ENCODE measurements around the gene CRY1. TPM values are rescaled to one million over a fixed set of nuclear protein-coding genes. Genes with fewer than 3 reads are reported as not detected.
A peak's percentile ranks its signal among the peaks of the same experiment; 100 is the strongest.

CRY1 gene
- 30.7 and 38.0 TPM in 2 replicates for total RNA-seq (2014; rRNA removed; shearing (Covaris generic))

DNA sequence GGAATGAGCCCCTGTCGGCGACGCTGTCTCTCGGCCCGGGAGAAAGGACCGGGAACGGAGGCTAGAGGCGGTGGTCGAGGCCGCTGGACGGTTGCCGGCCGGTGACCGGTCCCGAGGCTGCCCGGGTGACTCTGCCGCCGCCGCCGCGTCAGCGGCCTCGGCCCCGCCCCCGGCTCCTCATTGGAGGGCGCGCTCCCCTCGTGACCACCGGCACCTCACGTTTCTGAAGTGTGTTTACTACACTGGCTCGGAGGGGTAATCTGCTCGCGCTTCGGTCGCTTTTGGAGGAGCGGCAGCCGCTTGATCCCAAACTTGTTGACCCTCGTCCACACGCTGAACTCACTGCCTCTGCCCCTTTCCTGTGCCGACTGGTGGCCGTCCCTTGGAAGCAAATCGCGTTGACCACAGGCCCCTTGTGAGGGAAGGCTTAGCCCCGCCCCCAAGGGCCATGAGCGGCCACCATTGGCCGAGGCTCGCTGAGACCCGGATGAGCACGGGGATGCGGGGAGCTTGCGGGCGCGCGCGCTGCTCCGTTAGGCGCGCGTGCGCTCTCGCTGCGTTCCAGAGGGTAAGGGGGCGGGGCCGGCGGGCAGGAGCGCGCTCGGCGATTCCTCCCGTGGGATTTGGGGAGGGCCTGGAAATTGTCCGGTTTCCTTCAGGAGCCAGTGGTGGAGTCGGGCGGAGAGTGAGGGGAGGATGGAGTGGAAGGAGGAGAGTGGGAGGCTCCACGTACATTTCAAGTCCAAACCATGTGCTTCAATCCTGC, at the start of gene CRY1:
Gene CRY1 (minus strand): TSS at position 133 of the 766 bp plus-strand sequence. CDS start 588 bp downstream, outside the sequence.
- Histone ChIP-seq H3K9me3 (replicated peaks) (no peaks in the 10 kb centered on the region; the same call in 1 of the 2 replicates), H3K27ac (peak within 1 kb of the TSS; percentile 91), H3K4me3 (peak within 1 kb of the TSS; percentile 76), H3K4me1 (peaks cover 4% of the 10 kb centered on the region), H3K36me3 (no peaks in the 10 kb centered on the region), H3K27me3 (no peaks in the 10 kb centered on the region)
- peak; percentile 93 to 96 for DNase-seq

DNA sequence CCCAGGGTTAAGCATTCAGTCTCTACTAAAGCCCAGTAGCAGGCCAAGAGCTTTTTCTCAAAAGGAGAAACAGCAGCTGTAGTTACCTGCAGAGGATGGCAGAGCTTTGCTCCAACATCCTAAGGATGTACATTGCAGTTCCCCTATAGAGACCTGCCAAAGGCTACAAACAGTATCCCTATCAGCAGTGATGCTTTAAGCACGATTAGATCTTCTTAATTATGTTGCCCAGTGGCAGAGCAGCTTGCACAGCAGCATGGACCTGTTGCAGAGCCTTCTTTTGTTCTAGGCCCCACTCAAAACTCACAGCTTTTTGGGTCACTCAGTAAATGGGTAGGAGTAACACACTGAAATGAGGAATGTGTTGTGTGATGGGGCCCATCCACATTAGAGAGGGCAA, 46.4 kb upstream of the CRY1 start:
- no peak overlapping the region for H3K4me3 ChIP-seq

DNA sequence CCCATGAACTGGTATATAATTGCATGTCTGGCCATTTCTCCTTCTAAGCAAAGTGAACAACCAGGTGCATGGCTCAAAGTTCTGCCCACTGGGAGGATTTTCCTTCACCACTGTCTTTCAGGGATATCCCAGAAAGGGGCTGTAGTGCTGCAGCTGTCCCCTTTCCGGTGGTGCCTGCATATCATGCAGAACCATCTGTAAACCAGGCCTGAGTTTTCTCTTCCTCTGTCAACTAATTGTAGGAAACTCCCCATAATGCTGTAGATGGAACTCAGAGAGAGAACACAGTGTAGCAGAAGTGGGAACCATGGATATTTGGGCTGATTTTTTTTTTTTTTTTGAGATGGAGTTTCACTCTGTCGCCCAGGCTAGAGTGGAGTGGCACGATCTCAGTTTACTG, 45.6 kb upstream of the CRY1 start:
- Histone ChIP-seq H3K27ac (no peak overlapping the region), H3K36me3 (no peaks in the 10 kb centered on the region), H3K9me3 (replicated peaks) (no peaks in the 10 kb centered on the region), H3K4me3 (no peak overlapping the region), H3K4me1 (no peaks in the 10 kb centered on the region), H3K27me3 (no peaks in the 10 kb centered on the region)
- DNase-seq = no peak

More for the DNA sequence above, 46.4 kb upstream of the CRY1 start:
- H3K27ac ChIP-seq = no peak overlapping the region
- no peak for DNase-seq
- H3K36me3 ChIP-seq = no peaks in the 10 kb centered on the region
- H3K27me3 ChIP-seq = no peaks in the 10 kb centered on the region
- no peaks in the 10 kb centered on the region for H3K4me1 ChIP-seq
- H3K9me3 ChIP-seq (replicated peaks) = no peaks in the 10 kb centered on the region

DNA sequence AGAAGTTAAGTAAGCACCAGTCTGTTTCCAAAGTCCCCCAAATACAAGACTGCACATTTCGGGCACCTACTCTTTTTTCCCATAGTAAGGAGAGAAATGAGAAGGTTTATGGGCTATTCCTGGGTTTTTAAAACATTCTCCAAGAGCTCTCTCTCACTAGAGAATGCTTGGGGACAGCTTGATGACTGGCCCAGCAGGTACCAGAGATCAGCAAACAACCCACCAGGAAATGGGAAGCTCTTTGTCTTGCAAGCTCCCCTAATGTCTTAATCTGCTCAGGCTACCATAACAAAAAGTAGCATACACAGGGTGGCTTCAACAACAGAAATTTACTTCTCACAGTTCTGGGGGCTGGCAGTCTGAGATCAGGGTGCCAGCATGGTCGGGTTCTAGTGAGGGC, 41.8 kb upstream of the CRY1 start:
- Histone ChIP-seq H3K4me3 (no peak overlapping the region), H3K27ac (no peak overlapping the region), H3K27me3 (no peaks in the 10 kb centered on the region), H3K4me1 (no peaks in the 10 kb centered on the region), H3K36me3 (no peaks in the 10 kb centered on the region), H3K9me3 (replicated peaks) (no peaks in the 10 kb centered on the region)
- no peak for DNase-seq

DNA sequence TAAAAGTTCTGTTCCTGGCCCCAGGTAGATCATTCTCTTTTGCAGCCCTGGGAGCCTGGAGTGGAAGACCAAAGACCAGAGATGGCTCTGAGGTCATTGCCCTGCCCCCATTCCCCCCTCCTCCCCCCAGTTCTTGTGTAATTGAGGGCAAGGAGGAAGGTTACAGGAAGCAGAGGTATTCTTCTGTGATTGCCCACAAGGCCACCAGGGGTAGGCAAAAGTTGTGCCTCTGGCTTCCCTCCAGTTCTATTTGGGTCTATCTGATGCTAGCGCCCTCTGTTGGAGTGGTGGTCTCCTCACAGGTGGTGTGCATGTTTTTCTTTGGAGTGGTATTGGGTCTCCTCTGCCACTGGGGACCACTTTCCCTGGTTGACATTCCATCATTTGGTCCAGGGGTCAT, 41.2 kb upstream of the CRY1 start:
- Histone ChIP-seq H3K9me3 (replicated peaks) (no peaks in the 10 kb centered on the region), H3K27me3 (no peaks in the 10 kb centered on the region), H3K4me3 (no peak overlapping the region), H3K36me3 (no peaks in the 10 kb centered on the region), H3K4me1 (no peaks in the 10 kb centered on the region), H3K27ac (no peak overlapping the region)
- DNase-seq = peak; percentile 39 to 61

DNA sequence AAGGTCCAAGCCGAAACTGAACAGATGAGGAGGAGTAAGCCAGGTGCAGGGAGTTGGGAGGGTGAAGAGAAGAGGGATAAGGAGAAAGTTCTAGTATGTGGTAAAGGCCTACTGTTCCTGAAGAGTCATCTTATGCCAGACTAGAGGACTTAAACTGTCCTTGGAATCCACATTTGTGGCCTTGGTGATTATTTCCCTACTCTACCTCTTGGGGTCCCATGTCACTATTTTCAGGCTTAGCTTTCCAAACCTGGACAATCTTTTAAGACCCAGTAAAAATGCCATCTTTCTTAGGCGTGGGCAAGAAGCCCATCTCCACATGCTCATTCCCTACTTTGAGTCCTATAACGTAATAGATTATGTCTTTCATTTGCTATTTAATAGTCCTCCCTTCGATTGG, 40.1 kb upstream of the CRY1 start:
- Histone ChIP-seq H3K4me3 (no peak overlapping the region), H3K9me3 (replicated peaks) (no peaks in the 10 kb centered on the region), H3K27ac (no peak overlapping the region), H3K27me3 (no peaks in the 10 kb centered on the region), H3K4me1 (no peaks in the 10 kb centered on the region), H3K36me3 (no peaks in the 10 kb centered on the region)
- DNase-seq = no peak

DNA sequence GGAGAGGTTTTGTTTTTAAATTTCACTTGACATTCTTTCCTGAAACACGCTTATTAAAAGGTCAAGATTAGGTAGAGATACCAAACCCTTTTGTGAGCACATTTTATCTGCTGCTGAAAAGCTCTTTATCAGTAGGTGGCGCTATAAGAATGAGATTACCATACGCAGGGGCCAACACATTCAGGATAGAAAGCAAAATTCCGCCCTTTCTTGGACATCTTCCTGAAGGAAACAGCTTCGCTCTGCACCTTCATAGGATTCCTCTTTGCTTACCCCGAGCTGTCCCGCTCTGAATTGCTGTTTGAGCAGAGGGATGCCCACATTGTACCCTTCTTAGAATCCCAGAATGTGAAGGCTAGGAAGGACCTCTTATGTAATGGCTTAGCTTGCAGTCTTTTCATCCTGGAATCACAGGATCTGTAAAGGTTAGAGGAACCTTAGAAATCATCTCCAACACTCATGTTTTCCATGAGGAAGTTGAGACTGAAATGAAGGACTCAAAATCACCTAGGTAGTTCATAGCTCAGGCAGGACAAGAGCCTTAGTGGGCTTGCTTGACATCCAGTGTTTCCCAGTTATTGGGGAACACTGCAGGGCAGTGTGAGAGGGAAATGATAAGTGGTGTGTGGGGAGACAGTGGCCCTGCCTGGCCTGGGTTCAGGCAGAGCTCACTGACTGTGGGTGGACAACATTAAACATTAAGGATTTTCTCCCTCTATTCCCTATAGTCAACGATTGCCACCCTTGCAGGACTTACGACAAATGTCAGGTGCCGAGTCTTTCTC, 38.7 kb upstream of the CRY1 start:
- Histone ChIP-seq H3K9me3 (replicated peaks) (no peaks in the 10 kb centered on the region), H3K27me3 (no peaks in the 10 kb centered on the region), H3K4me3 (no peak overlapping the region), H3K27ac (no peak overlapping the region), H3K36me3 (no peaks in the 10 kb centered on the region), H3K4me1 (no peaks in the 10 kb centered on the region)
- DNase-seq = peak; percentile 17 to 74

DNA sequence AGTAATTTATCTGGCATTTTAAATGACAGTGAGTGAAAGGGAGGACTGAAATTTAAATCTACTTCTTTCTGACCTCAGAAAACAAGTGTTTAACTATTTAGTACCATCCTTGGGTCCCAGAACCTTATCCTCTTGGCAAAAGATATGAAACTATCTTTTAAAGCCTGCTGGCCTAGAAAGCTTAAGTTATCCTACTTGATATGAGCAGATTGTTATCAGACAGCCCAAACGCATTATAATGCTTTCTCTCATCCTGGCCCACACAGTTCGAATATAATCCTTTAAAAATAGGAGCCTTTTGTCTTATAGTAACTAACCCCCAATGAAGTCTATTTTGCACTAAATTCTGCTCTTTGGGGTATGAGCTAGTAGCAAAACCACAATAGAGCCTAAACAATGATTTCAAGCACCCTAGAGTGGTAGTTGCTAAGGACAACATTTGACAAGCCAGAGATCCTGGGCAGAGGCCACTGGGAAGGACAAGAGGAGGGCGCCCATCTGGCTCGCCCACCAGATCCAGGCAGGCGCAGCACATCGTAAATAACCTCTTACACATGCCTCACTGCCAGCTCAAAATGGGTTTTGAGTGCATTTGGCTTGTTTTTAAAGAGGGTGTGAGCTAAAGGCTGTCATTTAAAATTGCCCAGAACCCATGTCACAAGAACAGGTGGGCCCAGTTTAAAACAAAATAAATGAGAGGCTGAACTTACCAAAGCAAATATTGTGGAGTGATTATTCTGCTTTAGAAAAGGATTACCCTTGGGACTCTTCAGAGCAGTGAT, 37.7 kb upstream of the CRY1 start:
- Histone ChIP-seq H3K36me3 (no peaks in the 10 kb centered on the region), H3K4me3 (no peak overlapping the region), H3K27ac (no peak overlapping the region), H3K9me3 (replicated peaks) (no peaks in the 10 kb centered on the region), H3K27me3 (no peaks in the 10 kb centered on the region; the same call in 1 of the 2 replicates), H3K4me1 (no peaks in the 10 kb centered on the region)
- DNase-seq = peak; percentile 11

DNA sequence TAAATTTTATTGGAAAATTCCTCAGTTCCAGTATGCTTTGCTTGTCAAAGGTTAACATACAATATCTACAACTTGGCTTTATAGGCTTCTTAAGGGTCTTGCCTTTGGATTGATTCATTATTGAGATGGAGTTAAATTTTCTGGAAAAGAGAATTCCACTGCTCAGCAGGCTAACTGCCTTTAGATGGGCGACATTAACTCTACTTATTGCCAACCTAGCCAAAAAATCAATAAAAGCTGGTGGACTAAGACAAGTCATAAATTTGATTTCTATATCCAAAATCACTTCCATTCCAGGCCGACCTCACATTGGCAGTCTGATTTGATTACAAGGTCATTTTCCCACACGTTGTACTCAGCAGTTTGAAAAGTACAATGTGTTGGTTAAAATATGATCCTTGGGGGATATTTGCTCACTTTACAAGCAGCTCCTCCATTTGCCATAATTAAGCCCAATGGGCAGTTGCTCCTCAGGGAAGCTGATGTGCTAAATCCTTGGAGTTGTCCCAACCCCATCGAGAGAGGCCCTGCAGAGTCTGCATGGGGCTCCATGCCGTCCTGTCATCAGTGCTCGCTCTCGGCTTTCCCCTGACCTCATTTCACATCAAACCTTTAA, 36.1 kb upstream of the CRY1 start:
- H3K4me3 ChIP-seq = no peak overlapping the region
- H3K4me1 ChIP-seq = no peaks in the 10 kb centered on the region
- no peaks in the 10 kb centered on the region; the same call in 1 of the 2 replicates for H3K27me3 ChIP-seq
- no peaks in the 10 kb centered on the region for H3K36me3 ChIP-seq
- DNase-seq = peak in 1 of 2 experiments; percentile 5
- H3K9me3 ChIP-seq (replicated peaks) = no peaks in the 10 kb centered on the region
- no peak overlapping the region for H3K27ac ChIP-seq

DNA sequence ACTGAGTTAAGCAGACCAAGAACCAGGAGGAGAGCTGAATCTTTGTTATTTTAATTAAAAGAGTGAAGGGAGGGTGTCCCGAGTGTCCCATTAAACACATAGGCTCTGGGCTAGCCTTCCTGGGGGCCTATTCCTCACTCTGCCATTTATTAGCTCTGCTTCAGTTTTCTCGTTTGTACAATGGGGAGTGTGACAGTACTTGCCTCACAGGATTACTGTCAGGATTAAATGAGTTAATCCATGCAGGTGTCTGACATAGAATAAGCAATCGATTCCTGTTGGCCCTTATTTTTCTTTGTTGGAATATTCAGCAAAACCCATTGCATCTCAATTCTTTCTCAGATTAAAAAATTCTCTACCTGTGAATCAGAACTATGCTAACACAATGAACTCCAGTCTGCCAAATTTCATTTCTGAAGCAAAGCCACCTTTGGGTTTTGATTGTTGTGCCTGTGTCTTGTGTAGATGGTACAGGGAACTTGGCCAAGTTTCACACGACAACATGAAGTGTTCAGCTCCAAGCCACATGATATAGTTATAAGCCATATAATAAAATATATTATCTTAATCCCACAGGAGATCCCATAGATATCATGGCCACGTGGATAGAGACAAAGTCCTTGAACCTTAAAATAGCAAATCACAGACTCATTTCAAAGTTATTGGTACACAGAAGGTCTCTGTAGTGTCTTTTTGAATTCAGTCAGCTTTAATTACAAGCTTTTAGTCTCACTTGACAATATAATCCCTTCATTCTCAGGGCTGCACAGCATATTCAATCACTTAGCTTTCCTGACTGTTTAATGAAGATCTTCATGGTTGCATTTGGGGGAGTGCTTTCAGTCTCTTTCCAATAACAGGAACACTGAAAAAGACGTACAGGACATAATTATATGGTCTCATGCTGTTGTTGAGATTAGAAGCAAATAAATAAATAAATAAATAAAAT, 34.4 kb upstream of the CRY1 start:
- Histone ChIP-seq H3K27ac (no peak overlapping the region), H3K9me3 (replicated peaks) (no peaks in the 10 kb centered on the region), H3K4me1 (no peaks in the 10 kb centered on the region), H3K27me3 (no peaks in the 10 kb centered on the region; the same call in none of the 2 replicates), H3K36me3 (no peaks in the 10 kb centered on the region), H3K4me3 (no peak overlapping the region)
- DNase-seq = no peak

DNA sequence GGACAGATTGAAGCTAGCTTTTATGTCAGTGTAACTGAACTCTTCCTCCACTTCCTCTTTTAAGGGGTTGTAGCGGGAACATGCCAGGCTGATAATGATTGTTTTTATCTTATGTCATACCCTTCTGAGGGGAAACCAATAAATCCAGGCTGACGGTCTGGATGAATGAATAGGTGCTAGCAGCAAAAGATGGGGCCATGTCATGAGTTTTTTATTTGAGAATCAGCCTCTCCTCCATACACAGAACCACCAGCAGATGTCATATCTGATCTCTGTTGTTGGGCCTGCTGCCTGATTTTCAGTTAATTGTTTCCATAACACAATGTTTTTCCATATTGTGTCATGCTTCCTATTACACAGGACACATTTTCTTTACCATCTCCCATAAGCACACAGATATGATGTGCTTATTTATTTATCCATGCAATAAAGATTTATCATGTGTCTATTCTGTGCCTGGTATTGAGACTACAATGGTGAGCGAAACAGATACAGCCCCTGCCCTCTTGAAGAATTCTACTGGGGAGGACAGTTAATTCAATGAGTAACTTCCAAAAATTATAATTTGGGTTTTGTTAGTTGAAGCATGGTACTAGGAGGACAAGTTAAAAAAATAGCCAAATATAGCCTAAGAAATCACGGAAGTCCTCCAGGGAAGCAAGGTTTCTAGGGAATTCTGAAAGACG, 33.6 kb upstream of the CRY1 start:
- no peaks in the 10 kb centered on the region for H3K9me3 ChIP-seq (replicated peaks)
- no peaks in the 10 kb centered on the region for H3K36me3 ChIP-seq
- no peak overlapping the region for H3K4me3 ChIP-seq
- no peaks in the 10 kb centered on the region for H3K4me1 ChIP-seq
- peak in 1 of 2 experiments; percentile 28 for DNase-seq
- H3K27me3 ChIP-seq = no peaks in the 10 kb centered on the region; the same call in none of the 2 replicates
- H3K27ac ChIP-seq = no peak overlapping the region

DNA sequence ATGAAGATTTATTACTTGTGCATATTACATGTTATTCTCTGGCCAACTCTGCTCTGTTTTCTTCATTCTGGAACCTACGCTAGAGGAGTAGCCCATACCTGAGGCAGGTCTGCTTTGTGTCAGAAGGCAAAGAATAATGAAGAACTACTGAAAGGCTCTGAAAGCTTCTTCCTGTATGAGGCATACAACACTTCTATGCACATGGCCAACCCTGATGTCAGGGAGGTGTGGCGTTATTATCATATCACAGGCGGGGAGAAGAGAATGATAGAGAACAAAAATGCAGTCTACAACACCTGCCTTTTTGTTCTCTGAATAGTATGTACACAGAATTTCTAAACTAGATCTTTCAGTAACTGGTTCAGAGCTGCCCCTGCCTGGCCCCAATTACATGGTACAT, 32.5 kb upstream of the CRY1 start:
- Histone ChIP-seq H3K4me3 (no peak overlapping the region), H3K4me1 (no peaks in the 10 kb centered on the region), H3K27me3 (peaks cover under 1% of the 10 kb centered on the region), H3K36me3 (no peaks in the 10 kb centered on the region), H3K9me3 (replicated peaks) (no peaks in the 10 kb centered on the region), H3K27ac (no peak overlapping the region)
- no peak for DNase-seq

DNA sequence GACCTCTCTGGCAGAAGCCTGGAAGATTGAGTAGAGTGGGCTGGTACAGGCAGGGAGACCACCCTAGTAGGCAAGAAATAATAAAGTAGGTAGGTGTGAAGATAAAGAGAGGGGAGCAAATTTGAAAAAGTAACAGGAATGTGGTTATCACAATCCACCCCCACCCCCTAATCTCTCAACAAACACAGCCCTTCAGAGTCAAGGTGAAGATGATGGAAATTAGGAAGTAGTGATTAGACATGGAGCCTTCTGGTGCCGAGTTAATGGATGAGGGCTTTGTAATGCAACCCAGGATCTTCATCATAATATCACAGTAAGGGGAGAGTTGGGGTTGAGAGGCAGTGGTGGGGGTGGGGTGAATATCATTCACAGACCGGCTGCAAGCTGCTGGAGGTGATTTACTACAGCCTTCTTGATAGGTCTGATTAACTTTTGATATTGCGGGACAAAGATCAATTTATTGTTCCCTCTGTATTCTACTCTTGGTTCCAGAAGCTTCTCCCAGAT, 29.2 kb upstream of the CRY1 start:
- H3K4me3 ChIP-seq = no peak overlapping the region
- DNase-seq = no peak
- no peaks in the 10 kb centered on the region for H3K4me1 ChIP-seq
- H3K36me3 ChIP-seq = no peaks in the 10 kb centered on the region
- H3K9me3 ChIP-seq (replicated peaks) = no peaks in the 10 kb centered on the region
- H3K27ac ChIP-seq = no peak overlapping the region
- peaks cover 13% of the 10 kb centered on the region for H3K27me3 ChIP-seq
